Measurements from ENCODE around the gene PDGFD. TPM values are rescaled to one million over a fixed set of nuclear protein-coding genes. Genes with fewer than 3 reads are reported as not detected.

PDGFD gene
- total RNA-seq, 1 experiment from 2014 or later: 2.6 TPM

GRCh38 chr11:104000798-104001197, 163.1 kb downstream of the PDGFD start:
- ChIA-PET CTCF (no interaction called here), POLR2A (no interaction called here)
- Mint-ChIP-seq H3K9me3 (no peaks in the 10 kb centered on the region), H3K36me3 (no peaks in the 10 kb centered on the region), H3K4me1 (no peaks in the 10 kb centered on the region), H3K27ac (no peak overlapping the region), H3K4me3 (no peak overlapping the region), H3K27me3 (ENCODE audit: low read depth) (no peaks in the 10 kb centered on the region)
- TF ChIP-seq CTCF (IDR thresholded peaks at IDR 0.05) (no peak), ZMAT4 (CRISPR knock-in tag; IDR thresholded peaks at IDR 0.05) (no peak), ZNF263 (CRISPR knock-in tag; IDR thresholded peaks at IDR 0.05; ENCODE audit: low read depth) (no peak), PRDM15 (CRISPR knock-in tag; IDR thresholded peaks at IDR 0.05) (no peak), NFE2L1 (CRISPR knock-in tag; IDR thresholded peaks at IDR 0.05) (no peak), ZNF532 (CRISPR knock-in tag; IDR thresholded peaks at IDR 0.05; ENCODE audit: borderline replicate concordance) (no peak), ZSCAN18 (CRISPR knock-in tag; IDR thresholded peaks at IDR 0.05) (no peak), ZNF396 (CRISPR knock-in tag; IDR thresholded peaks at IDR 0.05; ENCODE audit: borderline replicate concordance) (no peak), JAZF1 (CRISPR knock-in tag; IDR thresholded peaks at IDR 0.05) (no peak), E2F4 (CRISPR knock-in tag; IDR thresholded peaks at IDR 0.05; ENCODE audit: borderline replicate concordance, low read depth) (no peak), NR1H2 (CRISPR knock-in tag; IDR thresholded peaks at IDR 0.05) (no peak), ZNF317 (CRISPR knock-in tag; IDR thresholded peaks at IDR 0.05; ENCODE audit: borderline replicate concordance, low read depth) (no peak), ATF2 (CRISPR knock-in tag; IDR thresholded peaks at IDR 0.05; ENCODE audit: borderline replicate concordance, low read depth) (no peak), ZBTB43 (CRISPR knock-in tag; IDR thresholded peaks at IDR 0.05) (no peak)
- ATAC-seq (no peak), DNase-seq (ENCODE audit: low spot score) (no peak)

Measured in WTC11 (cell line).